ENCODE measurements around the gene KCNQ4. TPM values are rescaled to one million over a fixed set of nuclear protein-coding genes. Genes with fewer than 3 reads are reported as not detected.

KCNQ4 gene
- polyA plus RNA-seq, 3 donors = 1.6 to 1.9 (median 1.9) TPM

- DNase-seq (ENCODE audit: extremely low read depth in 1 of 11, low read depth in 9 of 11, low spot score in 4 of 11) = no peak
Measured at GRCh38 chr1:40788561-40789341, 5.2 kb downstream of the KCNQ4 start.

GRCh38 chr1:40789342-40789598 lies 5.7 kb downstream of the KCNQ4 start:
- DNase-seq (ENCODE audit: extremely low read depth in 1 of 11, low read depth in 9 of 11, low spot score in 4 of 11) = no peak

GRCh38 chr1:40789661-40790430 lies 6.3 kb downstream of the KCNQ4 start:
- no peak for DNase-seq (ENCODE audit: extremely low read depth in 1 of 11, low read depth in 9 of 11, low spot score in 4 of 11)

GRCh38 chr1:40792036-40792435 lies 8.4 kb downstream of the KCNQ4 start:
- DNase-seq (ENCODE audit: extremely low read depth in 1 of 11, low read depth in 9 of 11, low spot score in 4 of 11) = no peak

- no peak for DNase-seq (ENCODE audit: extremely low read depth in 1 of 11, low read depth in 9 of 11, low spot score in 4 of 11)
Measured at GRCh38 chr1:40793617-40794016, 10.0 kb downstream of the KCNQ4 start.

GRCh38 chr1:40794048-40794447 lies 10.5 kb downstream of the KCNQ4 start:
- no peak for DNase-seq (ENCODE audit: extremely low read depth in 1 of 11, low read depth in 9 of 11, low spot score in 4 of 11)

- no peak for DNase-seq (ENCODE audit: extremely low read depth in 1 of 11, low read depth in 9 of 11, low spot score in 4 of 11)
Measured at GRCh38 chr1:40794974-40795715, 11.6 kb downstream of the KCNQ4 start.

GRCh38 chr1:40795811-40796586 lies 12.4 kb downstream of the KCNQ4 start:
- no peak for DNase-seq (ENCODE audit: extremely low read depth in 1 of 11, low read depth in 9 of 11, low spot score in 4 of 11)

GRCh38 chr1:40796939-40797667 lies 13.5 kb downstream of the KCNQ4 start:
- no peak for DNase-seq (ENCODE audit: extremely low read depth in 1 of 11, low read depth in 9 of 11, low spot score in 4 of 11)

GRCh38 chr1:40797668-40798010 lies 14.1 kb downstream of the KCNQ4 start:
- DNase-seq (ENCODE audit: extremely low read depth in 1 of 11, low read depth in 9 of 11, low spot score in 4 of 11) = no peak

- DNase-seq (ENCODE audit: extremely low read depth in 1 of 11, low read depth in 9 of 11, low spot score in 4 of 11) = no peak
Measured at GRCh38 chr1:40798366-40799281, 15.0 kb downstream of the KCNQ4 start.

GRCh38 chr1:40799351-40799867 lies 15.8 kb downstream of the KCNQ4 start:
- no peak for DNase-seq (ENCODE audit: extremely low read depth in 1 of 11, low read depth in 9 of 11, low spot score in 4 of 11)

- DNase-seq (ENCODE audit: extremely low read depth in 1 of 11, low read depth in 9 of 11, low spot score in 4 of 11) = no peak
Measured at GRCh38 chr1:40801742-40802077, 18.1 kb downstream of the KCNQ4 start.

- DNase-seq (ENCODE audit: extremely low read depth in 1 of 11, low read depth in 9 of 11, low spot score in 4 of 11) = peak in 9 of 11 donors; percentile 64 to 79 (median 71)
Measured at GRCh38 chr1:40802078-40802741, 18.6 kb downstream of the KCNQ4 start.

GRCh38 chr1:40802742-40803113 lies 19.1 kb downstream of the KCNQ4 start:
- no peak for DNase-seq (ENCODE audit: extremely low read depth in 1 of 11, low read depth in 9 of 11, low spot score in 4 of 11)

- DNase-seq (ENCODE audit: extremely low read depth in 1 of 11, low read depth in 9 of 11, low spot score in 4 of 11) = no peak
Measured at GRCh38 chr1:40803447-40803846, 19.9 kb downstream of the KCNQ4 start.

GRCh38 chr1:40803902-40804301 lies 20.3 kb downstream of the KCNQ4 start:
- no peak for DNase-seq (ENCODE audit: extremely low read depth in 1 of 11, low read depth in 9 of 11, low spot score in 4 of 11)

Measured in renal cortex interstitium (tissue), 11 donors.